GM18868 (cell line): ENCODE results near the gene MEIS1.

Source experiments
- ATAC-seq: cut with Tn5 transposase; IDR thresholded peaks from one replicate; pipeline ENCODE4 v1.9.1; 2021; ENCODE audit warnings: mild to moderate bottlenecking, moderate library complexity; ENCODE audit not compliant: unreplicated experiment

MEIS1 gene

DNA sequence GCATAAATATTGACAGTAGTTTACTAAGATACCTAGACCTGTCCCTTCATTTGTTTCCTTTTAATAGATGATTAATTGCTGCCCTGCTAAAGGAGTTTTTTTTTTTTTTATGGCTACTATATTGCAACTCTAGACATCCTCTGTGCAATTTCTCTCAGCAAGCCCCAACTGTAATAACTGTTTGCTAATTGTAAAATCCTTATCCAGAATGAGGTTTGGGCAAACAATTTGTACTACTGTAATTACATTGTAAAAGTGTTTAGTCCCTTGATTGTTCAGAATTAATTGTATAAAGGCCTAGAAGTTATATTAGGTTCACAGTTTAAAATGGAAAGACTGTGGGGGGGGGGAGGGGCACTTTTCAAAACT, 3.7 kb upstream of the MEIS1 start:
- no peak for ATAC-seq

DNA sequence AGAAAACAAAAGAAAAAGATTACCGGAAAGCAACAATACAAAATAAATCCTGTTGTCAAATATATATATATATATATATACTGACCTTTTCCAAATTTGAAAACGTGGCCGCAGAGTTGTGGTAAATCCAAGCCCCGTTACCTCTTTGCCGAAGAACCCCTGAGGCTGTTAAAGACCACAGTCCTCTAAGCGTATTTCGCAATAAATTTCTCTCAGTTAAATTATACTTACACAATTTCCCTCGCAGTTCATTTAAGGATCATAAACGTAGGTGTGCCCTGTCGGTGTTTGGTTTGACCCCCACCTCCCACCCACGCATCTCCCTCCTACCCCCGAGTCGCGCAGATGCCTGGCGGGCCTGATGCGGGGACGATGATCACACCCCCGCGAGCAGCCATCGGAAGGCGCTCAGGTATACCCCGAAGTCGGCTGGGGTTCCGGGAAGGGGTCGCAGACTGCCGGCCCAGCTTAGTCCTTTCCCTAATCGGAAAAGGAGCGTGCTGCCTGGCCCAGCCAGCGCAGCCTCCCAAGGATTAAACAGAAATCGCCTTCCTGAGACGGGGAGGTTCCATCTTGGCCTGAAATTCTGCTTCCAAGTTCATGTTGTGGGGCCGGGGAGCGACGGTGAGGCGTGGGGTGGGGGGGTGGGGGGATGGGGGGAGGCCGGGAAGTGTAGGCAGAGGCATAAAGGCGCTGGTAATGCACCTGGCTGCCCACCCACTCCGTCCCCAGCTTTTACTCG, 2.9 kb upstream of the MEIS1 start:
- no peak for ATAC-seq

DNA sequence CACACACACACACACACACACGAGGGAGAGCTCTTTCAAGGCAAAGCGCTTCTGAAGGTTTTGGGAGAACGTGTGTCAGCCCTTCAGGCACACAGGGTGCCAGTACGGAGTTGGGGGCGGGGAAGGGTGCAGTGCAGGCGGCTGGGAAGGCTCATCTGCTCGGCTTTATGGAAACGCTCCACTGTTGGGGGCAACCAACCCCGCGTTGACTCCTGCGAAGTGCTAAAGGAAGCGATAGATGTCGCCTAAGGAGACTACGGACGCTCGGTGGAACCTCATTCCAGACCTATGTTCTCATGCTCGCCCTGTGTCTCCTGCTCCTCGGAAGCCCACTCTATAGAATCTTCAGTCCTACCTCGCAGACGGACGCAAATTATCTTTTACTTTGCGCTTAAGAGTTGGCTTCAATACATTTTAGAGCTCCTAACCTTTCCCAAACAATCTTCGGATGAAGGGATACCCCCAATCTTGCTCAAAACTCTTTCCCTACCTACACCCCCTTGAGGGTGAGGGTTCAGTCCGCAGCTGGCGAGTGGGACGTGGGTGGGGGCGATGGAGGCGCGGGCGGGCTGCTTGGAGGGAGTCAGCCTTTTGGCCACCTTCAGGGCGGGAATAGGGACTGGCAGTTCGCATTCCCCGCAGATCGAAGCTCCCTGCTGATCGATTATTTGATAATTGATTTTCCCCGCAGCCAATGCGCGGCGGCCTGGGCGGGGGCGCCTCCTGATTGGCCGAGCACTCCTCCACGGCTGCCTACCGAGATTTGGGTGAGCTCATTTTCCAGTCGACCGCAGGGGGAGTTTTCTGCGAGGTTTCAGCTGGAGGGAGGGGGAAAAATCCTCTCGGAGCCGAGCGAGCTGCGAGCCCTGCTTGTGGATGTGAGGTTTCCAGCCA, 1.9 kb upstream of the MEIS1 start:
- ATAC-seq, result no peak

DNA sequence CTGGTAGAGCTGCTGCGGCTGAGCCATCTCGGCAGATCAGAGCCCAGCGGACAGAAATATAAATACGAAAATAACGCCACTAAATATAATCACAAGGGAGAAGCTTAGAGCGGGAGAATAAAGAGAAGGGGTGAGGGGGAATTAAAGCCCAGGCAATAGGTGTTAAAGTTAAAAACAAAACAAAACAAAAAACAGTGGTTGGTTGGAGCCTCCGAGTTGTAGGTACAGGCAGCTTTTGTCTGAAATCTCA, 1.3 kb upstream of the MEIS1 start:
- no peak for ATAC-seq

DNA sequence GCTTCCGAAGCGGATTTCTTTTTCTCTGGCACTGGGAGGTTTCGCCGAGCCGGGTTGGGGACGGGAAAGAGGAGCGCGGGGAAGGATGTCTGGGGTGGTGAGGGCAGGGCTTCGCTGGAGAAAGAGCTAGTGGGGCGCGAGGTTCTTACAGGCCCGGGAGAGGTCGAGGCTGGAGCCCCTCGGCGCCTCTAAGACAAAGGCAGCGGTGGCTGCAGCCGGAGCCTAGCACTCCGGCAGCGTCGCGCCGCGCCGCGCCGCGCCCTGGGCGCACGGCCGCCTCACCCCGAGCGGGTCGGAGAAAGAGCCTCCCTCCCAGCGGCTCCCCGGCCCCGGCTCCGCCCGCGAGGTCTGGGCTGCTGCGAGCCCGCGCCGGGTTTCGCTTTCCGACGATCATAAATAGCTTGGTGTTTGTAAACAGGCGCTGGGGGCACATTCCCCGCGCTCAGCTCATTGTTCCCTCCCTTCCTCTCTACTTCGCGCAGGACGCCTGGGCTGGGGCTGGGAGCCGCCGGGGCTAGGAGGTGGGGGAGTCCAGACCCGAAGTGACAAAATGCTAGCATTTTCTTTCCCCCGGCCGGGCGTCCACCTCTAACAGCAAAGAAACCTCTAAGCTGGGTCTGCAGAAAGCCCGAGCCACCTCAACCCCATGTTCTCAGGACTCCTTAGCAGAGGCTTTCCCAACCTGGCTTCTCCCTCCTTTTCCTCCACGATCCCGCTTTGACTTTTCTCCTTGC, 813 bp upstream of the MEIS1 start:
- ATAC-seq, result no peak

- ATAC-seq, result no peak
Measured at GRCh38 chr2:66435549-66435875, 587 bp downstream of the MEIS1 start.

DNA sequence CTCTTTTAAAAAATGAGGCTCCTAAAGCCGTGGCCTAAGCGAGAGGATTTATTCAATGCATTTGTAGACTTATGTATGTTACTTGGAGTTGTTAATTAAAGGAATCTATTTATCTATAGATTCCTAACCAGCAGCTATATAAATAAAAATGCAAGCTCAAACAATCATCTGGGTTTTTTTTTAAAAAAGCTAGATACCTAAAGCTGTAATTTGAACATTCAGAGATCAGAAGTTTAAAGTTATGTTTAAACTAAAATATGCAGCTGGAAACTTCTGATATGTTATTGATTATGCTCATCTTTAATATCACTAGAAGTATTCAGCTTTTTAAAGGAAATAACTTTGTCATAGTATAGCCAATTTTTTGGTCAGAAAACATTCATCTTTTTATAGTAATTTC, 1.0 kb downstream of the MEIS1 start:
- no peak for ATAC-seq

GRCh38 chr2:66436581-66437001, 1.7 kb downstream of the MEIS1 start:
- no peak for ATAC-seq

GRCh38 chr2:66437109-66437690, 2.3 kb downstream of the MEIS1 start:
- ATAC-seq, result no peak

DNA sequence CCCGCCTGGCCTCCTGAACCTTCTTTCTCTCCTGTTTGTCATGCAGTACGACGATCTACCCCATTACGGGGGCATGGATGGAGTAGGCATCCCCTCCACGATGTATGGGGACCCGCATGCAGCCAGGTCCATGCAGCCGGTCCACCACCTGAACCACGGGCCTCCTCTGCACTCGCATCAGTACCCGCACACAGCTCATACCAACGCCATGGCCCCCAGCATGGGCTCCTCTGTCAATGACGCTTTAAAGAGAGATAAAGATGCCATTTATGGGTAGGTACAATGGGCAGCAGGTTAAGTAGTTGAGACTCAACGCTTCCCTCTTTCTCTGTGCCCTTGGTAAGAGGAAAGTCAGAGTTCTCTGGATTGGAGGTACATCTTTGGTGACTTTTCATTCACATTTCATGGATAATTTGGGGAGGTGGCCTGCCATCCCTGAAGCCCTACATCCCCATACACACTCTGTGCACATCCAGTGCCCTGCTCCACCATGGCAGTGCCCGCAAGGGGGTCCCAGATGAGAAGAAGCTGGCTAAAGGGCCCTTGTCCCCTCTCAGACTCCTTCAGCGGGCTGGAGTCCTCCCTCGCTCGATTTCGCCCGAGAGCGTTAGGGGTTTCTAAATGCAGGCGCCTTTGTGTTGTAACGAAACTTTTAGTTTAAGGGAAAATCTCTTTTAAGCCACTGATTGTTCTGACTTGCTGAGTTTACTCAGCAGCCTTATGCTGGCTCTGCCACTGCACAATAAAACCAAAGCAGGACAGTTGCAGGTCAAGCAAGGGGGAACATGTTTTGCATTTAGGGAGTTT, 3.0 kb downstream of the MEIS1 start:
- ATAC-seq, result no peak

GRCh38 chr2:66438498-66438833, 3.5 kb downstream of the MEIS1 start:
- no peak for ATAC-seq

GRCh38 chr2:66438891-66439811, 4.2 kb downstream of the MEIS1 start:
- ATAC-seq, result no peak

DNA sequence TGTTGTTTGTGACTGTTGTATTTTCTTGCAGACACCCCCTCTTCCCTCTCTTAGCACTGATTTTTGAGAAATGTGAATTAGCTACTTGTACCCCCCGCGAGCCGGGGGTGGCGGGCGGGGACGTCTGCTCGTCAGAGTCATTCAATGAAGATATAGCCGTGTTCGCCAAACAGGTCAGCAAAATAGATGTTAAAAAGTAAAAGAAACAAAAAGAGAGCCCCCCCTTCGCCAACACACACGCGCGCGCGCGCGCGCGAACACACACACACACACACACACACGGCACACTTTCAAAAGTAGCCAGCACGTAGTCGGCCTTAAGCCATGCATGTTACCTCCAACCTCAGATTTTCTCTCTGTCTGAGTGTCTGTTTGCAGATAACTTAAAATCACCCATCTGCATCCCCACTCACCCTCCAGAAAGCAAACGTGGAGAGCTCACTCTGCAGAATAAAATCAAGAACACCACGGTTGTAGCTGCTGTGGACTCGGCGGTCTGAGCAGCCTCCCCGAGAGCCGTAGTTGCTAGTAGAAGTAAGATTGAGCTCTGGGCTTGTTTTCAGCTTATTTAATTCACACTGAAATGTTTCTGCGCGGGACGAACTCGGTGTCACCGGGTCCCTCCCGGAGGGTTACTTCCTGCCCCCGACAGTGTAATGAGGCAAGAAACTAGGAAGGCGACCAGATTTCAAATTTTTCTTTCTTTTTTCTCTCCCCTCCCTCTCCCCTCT, 5.1 kb downstream of the MEIS1 start:
- no peak for ATAC-seq

- ATAC-seq, result no peak
Measured at GRCh38 chr2:66440708-66441497, 6.0 kb downstream of the MEIS1 start.

DNA sequence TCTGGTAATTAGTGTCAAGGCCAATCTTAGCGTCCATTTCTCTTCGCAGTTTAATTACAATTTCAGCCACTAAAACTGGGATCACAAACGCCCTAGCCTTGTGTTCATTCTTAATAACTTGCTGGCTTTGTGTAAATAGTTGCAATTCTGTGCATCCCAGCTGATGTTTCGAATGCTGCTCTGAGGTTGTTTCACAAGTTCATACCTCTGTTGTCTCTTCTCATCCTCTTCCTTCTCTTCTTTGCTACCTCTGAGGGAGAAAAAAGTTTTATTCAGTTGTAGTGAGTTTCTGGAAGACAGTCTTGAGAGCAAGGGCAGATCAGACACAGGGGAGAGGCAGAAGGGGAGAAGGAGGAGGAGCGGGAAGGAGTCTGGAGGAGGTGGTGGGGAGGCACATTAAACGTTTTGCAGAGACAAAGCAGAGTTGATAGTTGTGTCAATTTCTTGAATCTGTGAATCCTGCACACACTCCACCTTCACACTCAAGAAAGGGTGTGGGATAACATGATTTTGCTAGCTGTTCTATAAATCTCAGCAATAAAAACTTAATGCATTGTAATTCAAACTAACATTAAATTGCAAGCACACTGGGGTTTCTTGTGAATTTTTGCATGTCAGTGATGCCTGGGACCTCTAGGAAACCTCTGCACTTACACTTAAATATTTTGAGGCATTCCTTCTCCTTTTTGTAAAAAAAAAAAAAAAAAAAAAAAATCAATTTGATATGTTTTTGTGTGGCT, 6.8 kb downstream of the MEIS1 start:
- ATAC-seq, result no peak

GRCh38 chr2:66442516-66443185, 7.7 kb downstream of the MEIS1 start:
- no peak for ATAC-seq
